ENCODE measurements around the gene ARID3A.
"Not testable (repeated sequence)": the region's sequence is repeated elsewhere in the genome, so short reads cannot be mapped to it uniquely, and the experiment has no call there.

ARID3A gene

DNA sequence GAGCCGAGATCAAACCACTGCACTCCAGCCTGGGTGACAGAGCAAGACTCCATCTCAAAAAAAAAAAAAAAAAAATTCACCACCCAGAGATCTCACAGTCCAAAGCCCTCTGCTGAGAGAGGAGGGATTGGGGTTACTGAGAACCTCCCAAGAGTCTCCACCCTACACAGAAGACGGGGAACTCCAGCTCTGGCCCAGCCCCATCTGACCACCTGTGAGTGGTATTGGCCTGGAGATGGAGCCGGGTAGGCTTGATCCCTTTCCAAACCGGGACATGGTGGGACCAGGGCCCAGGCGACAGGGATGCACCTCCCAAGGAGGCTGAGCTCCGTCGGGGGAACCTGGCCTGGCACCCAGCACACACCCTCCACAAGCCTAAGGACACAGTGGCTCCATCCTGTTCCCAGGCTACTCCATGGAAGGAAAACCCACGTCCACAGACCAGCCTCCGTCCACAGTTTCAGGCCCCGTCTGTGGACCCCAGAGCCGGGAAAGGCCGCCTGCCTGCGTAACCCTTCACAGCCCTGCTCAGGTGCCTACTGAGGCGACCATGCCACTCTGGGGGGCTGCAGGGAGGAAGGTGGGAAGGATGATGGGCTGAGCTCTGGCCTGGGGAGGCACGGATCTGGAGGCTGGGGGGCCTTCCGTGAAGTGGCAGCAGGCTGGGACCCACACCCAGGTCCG is 93.2 kb downstream of the ARID3A start:
- no peak for DNase-seq

DNA sequence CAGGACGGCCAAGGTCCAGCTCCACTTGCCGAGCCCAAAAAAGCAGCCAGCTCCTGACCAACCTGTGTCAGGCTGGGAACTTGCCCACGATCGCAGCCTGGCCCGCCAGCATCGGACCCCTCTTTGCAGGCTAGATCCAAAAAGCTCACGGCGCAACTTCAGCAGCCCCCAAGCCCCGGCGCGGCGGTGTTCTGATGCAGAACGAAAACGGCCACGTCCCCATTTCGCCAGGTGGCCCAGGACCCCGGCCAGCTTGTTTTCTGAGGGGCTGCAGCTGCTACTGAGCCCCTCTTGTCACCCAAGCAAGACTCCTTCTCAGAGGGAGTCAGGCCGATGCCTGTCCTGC is 93.8 kb downstream of the ARID3A start:
- no peak for DNase-seq

DNA sequence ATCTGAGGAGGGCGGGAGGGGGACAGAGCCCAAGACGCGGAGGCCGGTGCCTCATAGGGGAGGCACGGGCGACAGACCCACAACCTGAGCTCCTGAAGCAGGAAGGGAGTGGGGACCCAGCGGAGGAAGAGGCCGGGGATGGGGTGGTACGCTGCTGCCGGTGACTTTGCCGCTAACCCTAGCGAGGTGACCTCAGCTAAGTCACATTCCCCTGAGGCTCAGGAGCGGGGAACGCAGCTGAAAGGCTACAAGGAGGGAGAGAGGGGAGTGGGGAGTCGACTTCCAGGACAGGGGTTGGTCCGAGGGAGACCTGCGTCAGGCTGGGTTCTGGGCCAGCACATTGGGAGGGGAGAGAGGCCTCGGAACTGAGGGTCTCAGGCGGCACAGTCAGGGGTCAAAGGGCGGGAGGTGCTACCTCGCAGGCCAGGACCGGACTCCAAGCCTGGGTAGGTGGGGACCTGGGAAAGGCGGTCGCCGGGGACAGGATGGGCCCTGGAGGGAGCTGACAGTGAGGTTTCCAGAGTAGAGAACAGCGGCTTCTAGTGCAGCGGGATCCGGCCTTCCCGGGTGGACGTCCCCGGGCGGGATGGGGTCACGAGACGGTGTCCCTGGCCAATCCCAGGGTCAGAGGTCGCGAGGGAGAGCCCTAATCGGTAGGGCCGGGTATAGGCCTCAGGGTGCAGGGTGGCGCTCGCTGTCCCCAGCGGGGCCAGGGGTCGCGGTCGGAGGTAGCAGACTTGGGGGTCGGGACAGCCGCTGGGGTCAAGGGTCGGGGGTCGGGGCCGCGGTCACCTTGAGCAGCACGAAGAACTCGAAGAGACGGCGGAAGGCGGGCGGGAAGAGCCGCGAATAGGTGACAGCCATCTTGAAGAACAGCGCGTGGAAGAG is 94.4 kb downstream of the ARID3A start:
- DNase-seq: no peak

DNA sequence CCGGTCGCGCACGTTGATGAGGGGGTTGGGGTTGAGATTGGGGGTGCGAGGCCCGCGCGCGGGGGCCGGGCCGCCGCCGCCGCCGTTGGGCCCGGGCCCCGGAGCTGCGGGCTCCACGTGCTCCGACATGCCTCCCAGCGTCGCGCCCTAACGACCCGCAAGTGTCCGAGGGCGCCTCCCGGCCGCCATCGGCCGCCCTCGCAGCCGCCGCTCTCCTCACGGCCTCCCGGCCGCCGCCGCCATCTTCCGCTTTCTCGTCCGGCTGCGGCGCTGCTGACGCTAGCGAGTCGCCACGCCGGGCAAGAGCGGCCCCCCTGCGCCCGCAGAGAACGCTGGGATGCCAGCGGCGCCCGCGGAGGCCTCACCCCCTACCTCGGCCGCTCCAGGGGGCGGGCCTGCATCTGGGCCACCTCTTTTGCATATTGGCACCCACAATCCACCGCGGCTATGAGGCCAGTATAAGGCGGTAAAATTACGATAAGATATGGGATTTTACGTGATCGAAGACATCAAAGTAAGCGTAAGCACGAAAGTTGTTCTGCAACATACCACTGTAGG is 95.1 kb downstream of the ARID3A start, which contains the start of gene TMEM259:
TSS of gene TMEM259 (minus strand) at position 256 of the 558 bp plus-strand sequence. CDS start at position 129, 127 bp downstream.
- peak; percentile 93 for DNase-seq

DNA sequence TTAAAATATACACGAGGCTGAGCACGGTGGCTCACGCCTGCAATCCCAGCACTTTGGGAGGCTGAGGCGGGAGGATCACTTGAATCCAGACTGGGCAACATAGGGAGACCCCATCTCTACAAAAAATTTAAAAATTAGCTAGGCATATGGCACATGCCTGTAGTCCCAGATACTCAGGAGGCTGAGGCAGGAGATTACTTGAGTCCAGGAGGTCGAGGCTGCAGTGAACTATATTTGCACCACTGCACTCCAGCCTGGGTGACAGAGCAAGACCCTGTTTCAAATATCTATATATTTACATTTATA is 98.0 kb downstream of the ARID3A start:
- not testable (repeated sequence) for DNase-seq

DNA sequence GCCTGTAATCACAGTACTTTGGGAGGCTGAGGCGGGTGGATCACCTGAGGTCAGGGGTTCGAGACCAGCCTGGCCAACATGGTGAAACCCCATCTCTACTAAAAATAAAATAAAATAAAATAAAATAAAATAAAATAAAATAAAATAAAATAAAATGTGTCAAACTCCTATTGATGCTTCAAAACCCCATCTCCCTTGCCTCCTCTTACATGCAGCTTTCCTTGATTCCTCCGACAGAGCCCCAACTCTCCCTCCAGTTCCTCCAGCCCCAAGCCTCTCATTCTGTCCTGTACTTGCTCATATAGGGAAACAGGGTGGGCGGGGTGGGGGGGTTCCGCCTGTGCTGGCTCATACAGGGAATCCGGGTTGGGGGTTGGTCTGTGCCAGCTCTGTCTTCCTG is 99.2 kb downstream of the ARID3A start:
- DNase-seq: not testable (repeated sequence)

All from DMS79 (cell line).